ENCODE data around the gene ULBP1.
"Not testable (repeated sequence)": the region's sequence is repeated elsewhere in the genome, so short reads cannot be mapped to it uniquely, and the experiment has no call there.

Gene ULBP1

GRCh38 chr6:150016324-150017185, 52.8 kb downstream of the ULBP1 start:
- peak; percentile 76 for DNase-seq (ENCODE audit: low spot score)
- in situ Hi-C loops (cut with MboI; ENCODE audit: low pct_unique_long_range_greater_than_20kb, low sequenced_read_pairs, unreplicated experiment), result no loop called here
- peak; percentile 58 for TF ChIP-seq CTCF (IDR thresholded peaks at IDR 0.05; ENCODE audit: extremely low read depth, insufficient read depth, missing control alignments)

GRCh38 chr6:150017186-150017521, 53.4 kb downstream of the ULBP1 start:
- DNase-seq (ENCODE audit: low spot score); in situ Hi-C loops (cut with MboI; ENCODE audit: low pct_unique_long_range_greater_than_20kb, low sequenced_read_pairs, unreplicated experiment): not testable (repeated sequence)

GRCh38 chr6:150018846-150019580, 55.3 kb downstream of the ULBP1 start:
- no peak for TF ChIP-seq CTCF (IDR thresholded peaks at IDR 0.05; ENCODE audit: extremely low read depth, insufficient read depth, missing control alignments)
- in situ Hi-C loops (cut with MboI; ENCODE audit: low pct_unique_long_range_greater_than_20kb, low sequenced_read_pairs, unreplicated experiment), result no loop called here

GRCh38 chr6:150021870-150022269, 58.1 kb downstream of the ULBP1 start:
- in situ Hi-C loops (cut with MboI; ENCODE audit: low pct_unique_long_range_greater_than_20kb, low sequenced_read_pairs, unreplicated experiment), result loop anchor here (5.0 kb wide), 1 partner anchor 100 kb away; the partner anchor contains the start of gene RAET1G
- not testable (repeated sequence) for DNase-seq (ENCODE audit: low spot score)

More at GRCh38 chr6:150018846-150019580, 55.3 kb downstream of the ULBP1 start:
- DNase-seq (ENCODE audit: low spot score), result no peak
